ENCODE results near the gene FRMD1. TPM values are rescaled to one million over a fixed set of nuclear protein-coding genes. Genes with fewer than 3 reads are reported as not detected.

The FRMD1 gene
- total and polyA plus RNA-seq, 2 of the 8 experiments (the other 6 are each of a cell fraction or from before 2014, with no cell fraction given), result 0.36 TPM; not detected in 1

DNA sequence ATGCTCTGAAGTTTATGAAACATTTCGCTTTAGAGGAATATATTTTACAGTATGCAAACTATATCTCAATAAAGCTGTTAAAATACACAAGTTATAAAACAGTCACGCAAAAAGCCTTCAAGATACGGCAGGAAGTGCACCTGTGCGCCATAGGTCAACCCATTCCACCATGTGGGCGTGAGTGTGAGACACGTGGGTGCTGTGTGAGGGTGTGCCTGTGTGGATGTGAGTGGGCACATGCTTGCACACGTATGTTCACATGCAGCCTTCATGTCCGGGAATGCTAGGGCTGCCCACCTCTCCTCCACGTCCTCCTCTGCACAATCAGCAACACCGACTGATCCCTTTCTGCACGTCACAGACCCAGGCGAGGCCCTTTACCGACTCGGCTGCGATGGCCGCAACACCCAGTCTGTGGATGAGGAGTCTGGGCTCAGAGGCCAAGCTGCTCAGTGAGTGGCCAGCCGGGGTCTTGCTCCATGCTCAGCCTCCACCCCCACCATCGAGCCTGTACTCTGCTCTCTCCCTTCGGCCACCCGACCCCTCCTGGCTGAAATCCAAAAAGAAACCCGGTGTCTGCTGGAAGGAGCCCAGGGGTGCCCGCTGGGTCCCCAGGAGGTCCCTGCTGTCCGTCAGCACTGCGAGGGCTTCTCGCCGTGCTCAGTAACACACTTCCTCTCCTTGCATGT is 3.0 kb upstream of the FRMD1 start (continued):
- TF ChIP-seq RNF2 (IDR thresholded peaks at IDR 0.05; ENCODE audit: borderline replicate concordance, low read depth, low read length, missing control alignments, poor library complexity, severe bottlenecking) (no peak), SAP30 (IDR thresholded peaks at IDR 0.05; ENCODE audit: insufficient read depth, insufficient replicate concordance, low read length) (no peak), SRF (IDR thresholded peaks at IDR 0.05; ENCODE audit: low read depth, low read length) (no peak), SUZ12 (IDR thresholded peaks at IDR 0.05; ENCODE audit: low read length) (no peak), SP2 (IDR thresholded peaks at IDR 0.05; ENCODE audit: low read length) (no peak)
